HepG2 (cell line): Measurements from ENCODE around the gene NHSL1. TPM values are rescaled to one million over a fixed set of nuclear protein-coding genes. Genes with fewer than 3 reads are reported as not detected.

Source experiments
- FOXJ3 ChIP-seq: sonication (generic); formaldehyde crosslinking; IDR thresholded peaks from 2 replicates; pipeline ENCODE4 v1.4.0; 2020; ENCODE audit warnings: missing genetic modification reagents, mild to moderate bottlenecking, borderline replicate concordance
- JDP2 ChIP-seq: sonication (generic); formaldehyde crosslinking; IDR thresholded peaks from 2 replicates; pipeline ENCODE4 v1.8.1; 2022; ENCODE audit warnings: missing genetic modification reagents, borderline replicate concordance
- JUN ChIP-seq: sonication (generic); formaldehyde crosslinking; IDR thresholded peaks from 2 replicates; pipeline ENCODE4 v1.4.0; 2020; ENCODE audit warnings: mild to moderate bottlenecking, missing genetic modification reagents
- MEIS2 ChIP-seq: sonication (generic); formaldehyde crosslinking; IDR thresholded peaks from 2 replicates; pipeline ENCODE4 v1.9.0; 2021; ENCODE audit warnings: mild to moderate bottlenecking, missing genetic modification reagents
- MIXL1 ChIP-seq: IDR thresholded peaks from 2 replicates; pipeline ENCODE4 v1.6.1; 2016
- NFE2L1 ChIP-seq: sonication (generic); formaldehyde crosslinking; IDR thresholded peaks from 2 replicates; pipeline ENCODE4 v1.4.0; 2020; ENCODE audit warnings: missing genetic modification reagents, mild to moderate bottlenecking, borderline replicate concordance
- NFIB ChIP-seq: sonication (generic); formaldehyde crosslinking; IDR thresholded peaks from 2 replicates; pipeline ENCODE4 v1.9.0; 2021; ENCODE audit warnings: missing genetic modification reagents, mild to moderate bottlenecking, borderline replicate concordance
- PHF21A ChIP-seq: sonication (generic); formaldehyde crosslinking; IDR thresholded peaks from 2 replicates; pipeline ENCODE4 v1.5.0; 2020; ENCODE audit warnings: mild to moderate bottlenecking, missing genetic modification reagents
- RERE ChIP-seq: IDR thresholded peaks from 2 replicates; pipeline ENCODE4 v1.6.1; 2016; ENCODE audit warnings: low read depth, missing genetic modification reagents, missing compliant biosample characterization
- TCF12 ChIP-seq, 2 experiments: fragments of 450-650 bp in 1 of 2; sonication (generic) in 1 of 2; formaldehyde crosslinking in 1 of 2; IDR thresholded peaks; 2 replicates each; pipeline versions ENCODE4 v1.6.1 to v1.8.0; 2017 to 2022; ENCODE audit warnings: antibody characterized with exemption in 1 of 2, mild to moderate bottlenecking in 1 of 2, missing genetic modification reagents in 1 of 2, moderate library complexity in 1 of 2
- TOPORS ChIP-seq: sonication (generic); formaldehyde crosslinking; IDR thresholded peaks from 2 replicates; pipeline ENCODE4 v1.8.0; 2023; ENCODE audit warnings: mild to moderate bottlenecking, missing genetic modification reagents
- TP53 ChIP-seq: sonication (generic); formaldehyde crosslinking; conservative IDR thresholded peaks from 2 replicates; pipeline ENCODE4 v1.4.0; 2020; ENCODE audit warnings: missing genetic modification reagents
- TRIM24 ChIP-seq: sonication (generic); formaldehyde crosslinking; IDR thresholded peaks from 2 replicates; pipeline ENCODE4 v1.8.0; 2022; ENCODE audit warnings: mild to moderate bottlenecking, missing genetic modification reagents
- ZHX2 ChIP-seq, 2 experiments: sonication (generic) in 1 of 2; formaldehyde crosslinking in 1 of 2; IDR thresholded peaks; 2 replicates each; pipeline versions ENCODE4 v1.6.1 to v1.9.0; 2014 to 2022; ENCODE audit warnings: antibody characterized with exemption in 1 of 2, borderline replicate concordance in 1 of 2, inconsistent platforms in 1 of 2, low read depth in 1 of 2, missing genetic modification reagents in 1 of 2
- ZNF333 ChIP-seq: sonication (generic); formaldehyde crosslinking; IDR thresholded peaks from 2 replicates; pipeline ENCODE4 v1.4.0; 2020; ENCODE audit warnings: mild to moderate bottlenecking, missing genetic modification reagents, borderline replicate concordance
- ZNF510 ChIP-seq: sonication (generic); formaldehyde crosslinking; IDR thresholded peaks from 2 replicates; pipeline ENCODE4 v1.4.0; 2020; ENCODE audit warnings: low read depth, mild to moderate bottlenecking, missing genetic modification reagents
- ZNF660 ChIP-seq: sonication (generic); formaldehyde crosslinking; IDR thresholded peaks from 2 replicates; pipeline ENCODE4 v1.5.1; 2020; ENCODE audit warnings: mild to moderate bottlenecking, low read depth, missing genetic modification reagents, borderline replicate concordance
- polyA plus RNA-seq, 8 experiments: library from polyadenylated mRNA; depleted of rRNA in 3 of 8; stranded (reverse) in 7 of 8; unstranded in 1 of 8; fragments of >200 nt; fragmentation: Illumina TruSeq in 4 of 8; extraction: Trizol in 4 of 8; gene quantifications; 2 replicates each; pipeline versions ENCODE4 v1.2.1 to v1.2.3, GENCODE V29; 2011 to 2016; ENCODE audit warnings: low read depth in 4 of 8, missing spikeins in 1 of 8, mixed read lengths in 1 of 8; ENCODE audit not compliant: insufficient read depth in 1 of 8
- total RNA-seq, 5 experiments: library from RNA; depleted of rRNA; stranded (reverse); fragments of >200 nt; fragmentation: Illumina TruSeq; extraction: Trizol; gene quantifications; 2 replicates each; pipeline ENCODE4 v1.2.3, GENCODE V29; 2016; ENCODE audit warnings: low read depth in 1 of 5

Gene NHSL1
- total and polyA plus RNA-seq, 2 of the 13 experiments (the other 11 are each of a cell fraction or from before 2014, with no cell fraction given): 24.9 to 53.6 TPM

GRCh38 chr6:138517635-138518034, 18.3 kb upstream of the NHSL1 start (continued):
- TF ChIP-seq FOXJ3 (CRISPR knock-in tag) (no peak), JDP2 (CRISPR knock-in tag) (no peak), MIXL1 (CRISPR knock-in tag) (peak; percentile 56; the same call in 1 of the 2 replicates), RERE (CRISPR knock-in tag) (no peak), TCF12 (IDR thresholded peaks at IDR 0.05) (no peak), TCF12 (CRISPR knock-in tag; IDR thresholded peaks at IDR 0.05) (no peak), TRIM24 (CRISPR knock-in tag) (no peak), TOPORS (no peak), NFIB (CRISPR knock-in tag) (no peak), NFE2L1 (CRISPR knock-in tag) (no peak), ZNF510 (no peak), ZHX2 (IDR thresholded peaks at IDR 0.05; ENCODE audit: low read depth) (no peak), ZHX2 (CRISPR knock-in tag; IDR thresholded peaks at IDR 0.05; ENCODE audit: borderline replicate concordance) (no peak), MEIS2 (CRISPR knock-in tag) (peak; percentile 16; the same call in 1 of the 2 replicates), ZNF333 (CRISPR knock-in tag) (no peak), TP53 (CRISPR knock-in tag) (no peak), PHF21A (CRISPR knock-in tag) (no peak), ZNF660 (no peak), JUN (CRISPR knock-in tag) (no peak)
